ENCODE data around the gene R3HDM2.

- no peak for TF ChIP-seq POLR2AphosphoS5 (IDR thresholded peaks at IDR 0.05)
- TF ChIP-seq CTCF (IDR thresholded peaks at IDR 0.05), result no peak
Measured at GRCh38 chr12:57254506-57255280, 176.2 kb downstream of the R3HDM2 start.

All from breast epithelium (tissue), 3 donors.